ENCODE measurements around the gene THSD4. TPM values are rescaled to one million over a fixed set of nuclear protein-coding genes. Genes with fewer than 3 reads are reported as not detected.

Gene THSD4
- total RNA-seq (2022) (36.3 and 38.2 TPM in 2 replicates), Bru-seq, nascent RNA (percentile 73 among the genes with signal in this experiment), BruChase-seq, experiment 1, labeled RNA remaining after a 6-hour chase (percentile 61 among the genes with signal in this experiment), BruChase-seq, experiment 2, labeled RNA remaining after a 2-hour chase (percentile 69 among the genes with signal in this experiment)
- long read RNA-seq, partial matches to known transcripts: 0 of 9 reads
- long read RNA-seq, other reads (novel, unspliced or antisense): 9 of 9 reads

GRCh38 chr15:71114887-71115566 lies at the start of gene THSD4:
Gene THSD4, plus strand, starts transcription at chr15:71115471.
- H3K4me3 Mint-ChIP-seq (ENCODE audit: unreplicated experiment): peak within 1 kb of the TSS; percentile 65
- H3K36me3 Mint-ChIP-seq (ENCODE audit: insufficient read depth, unreplicated experiment): peaks cover 5% of the 10 kb centered on the region
- POLR2A ChIA-PET: interaction anchor here (0.5 to 0.6 kb wide), 2 partner anchors 12 to 58 kb away, joined by 3 read pairs; no protein-coding TSS in a partner anchor
- peak; percentile 76 for DNase-seq (ENCODE audit: unreplicated experiment)
- CTCF ChIA-PET: interaction anchor here (0.6 to 2.4 kb wide), 20 partner anchors 9 to 684 kb away, joined by 3 to 17 read pairs (median 4); no protein-coding TSS in a partner anchor
- H3K27ac Mint-ChIP-seq (ENCODE audit: low read depth, unreplicated experiment): peak within 1 kb of the TSS; percentile 40
- H3K9me3 Mint-ChIP-seq (ENCODE audit: unreplicated experiment): no peaks in the 10 kb centered on the region
- intact Hi-C loops (cut with micrococcal nuclease): loop anchor here (1.0 to 10.0 kb wide), 5 partner anchors 103 to 690 kb away; no protein-coding TSS in a partner anchor
- H3K4me1 Mint-ChIP-seq (ENCODE audit: insufficient read depth, unreplicated experiment): peaks cover 36% of the 10 kb centered on the region
- no peaks in the 10 kb centered on the region for H3K27me3 Mint-ChIP-seq (ENCODE audit: insufficient read depth, unreplicated experiment)
- BruUV-seq (replicated peaks): no TSS peak
- peak; percentile 97 for TF ChIP-seq CTCF (IDR thresholded peaks at IDR 0.05; ENCODE audit: unreplicated experiment)

GRCh38 chr15:71066983-71067382 lies 48.3 kb upstream of the THSD4 start:
- no peak for TF ChIP-seq CTCF (IDR thresholded peaks at IDR 0.05; ENCODE audit: unreplicated experiment)
- no peaks in the 10 kb centered on the region for H3K27me3 Mint-ChIP-seq (ENCODE audit: insufficient read depth, unreplicated experiment)
- BruUV-seq (replicated peaks): no TSS peak
- POLR2A ChIA-PET: interaction anchor here (0.6 to 1.4 kb wide), 4 partner anchors 15 to 421 kb away, joined by 3 to 5 read pairs (median 4); no protein-coding TSS in a partner anchor
- H3K4me1 Mint-ChIP-seq (ENCODE audit: insufficient read depth, unreplicated experiment): peaks cover 21% of the 10 kb centered on the region
- no peak overlapping the region for H3K27ac Mint-ChIP-seq (ENCODE audit: low read depth, unreplicated experiment)
- CTCF ChIA-PET: interaction anchor here (1.3 kb wide), 1 partner anchor 57 kb away, joined by 3 read pairs; no protein-coding TSS in a partner anchor
- intact Hi-C loops (cut with micrococcal nuclease): no loop called here
- H3K36me3 Mint-ChIP-seq (ENCODE audit: insufficient read depth, unreplicated experiment): no peaks in the 10 kb centered on the region
- DNase-seq (ENCODE audit: unreplicated experiment): peak; percentile 74
- no peaks in the 10 kb centered on the region for H3K9me3 Mint-ChIP-seq (ENCODE audit: unreplicated experiment)
- no peak overlapping the region for H3K4me3 Mint-ChIP-seq (ENCODE audit: unreplicated experiment)

- TF ChIP-seq CTCF (IDR thresholded peaks at IDR 0.05; ENCODE audit: unreplicated experiment): no peak
- H3K9me3 Mint-ChIP-seq (ENCODE audit: unreplicated experiment): no peaks in the 10 kb centered on the region
- intact Hi-C loops (cut with micrococcal nuclease): no loop called here
- peaks cover 21% of the 10 kb centered on the region for H3K4me1 Mint-ChIP-seq (ENCODE audit: insufficient read depth, unreplicated experiment)
- H3K27me3 Mint-ChIP-seq (ENCODE audit: insufficient read depth, unreplicated experiment): no peaks in the 10 kb centered on the region
- H3K27ac Mint-ChIP-seq (ENCODE audit: low read depth, unreplicated experiment): no peak overlapping the region
- ChIA-PET POLR2A (interaction anchor here (1.4 kb wide), 1 partner anchor 13 kb away, joined by 6 read pairs; no protein-coding TSS in a partner anchor), CTCF (no interaction called here)
- BruUV-seq (replicated peaks): no TSS peak
- DNase-seq (ENCODE audit: unreplicated experiment): no peak
- no peaks in the 10 kb centered on the region for H3K36me3 Mint-ChIP-seq (ENCODE audit: insufficient read depth, unreplicated experiment)
- no peak overlapping the region for H3K4me3 Mint-ChIP-seq (ENCODE audit: unreplicated experiment)
Measured at GRCh38 chr15:71069693-71070092, 45.6 kb upstream of the THSD4 start.

- peaks cover 21% of the 10 kb centered on the region for H3K4me1 Mint-ChIP-seq (ENCODE audit: insufficient read depth, unreplicated experiment)
- ChIA-PET CTCF (interaction anchor here (0.6 to 1.2 kb wide), 3 partner anchors 10 to 362 kb away, joined by 3 to 4 read pairs (median 4); no protein-coding TSS in a partner anchor), POLR2A (interaction anchor here (0.9 to 1.6 kb wide), 2 partner anchors 22 to 376 kb away, joined by 3 read pairs; no protein-coding TSS in a partner anchor)
- H3K4me3 Mint-ChIP-seq (ENCODE audit: unreplicated experiment): no peak overlapping the region
- DNase-seq (ENCODE audit: unreplicated experiment): no peak
- intact Hi-C loops (cut with micrococcal nuclease): no loop called here
- no peaks in the 10 kb centered on the region for H3K27me3 Mint-ChIP-seq (ENCODE audit: insufficient read depth, unreplicated experiment)
- no peaks in the 10 kb centered on the region for H3K36me3 Mint-ChIP-seq (ENCODE audit: insufficient read depth, unreplicated experiment)
- H3K27ac Mint-ChIP-seq (ENCODE audit: low read depth, unreplicated experiment): no peak overlapping the region
- no peak for TF ChIP-seq CTCF (IDR thresholded peaks at IDR 0.05; ENCODE audit: unreplicated experiment)
- no TSS peak for BruUV-seq (replicated peaks)
- H3K9me3 Mint-ChIP-seq (ENCODE audit: unreplicated experiment): no peaks in the 10 kb centered on the region
Measured at GRCh38 chr15:71071529-71071928, 43.7 kb upstream of the THSD4 start.

Measured in MCF 10A (cell line).